Keratinocyte (primary cell): ENCODE measurements around the gene FOLR1.

Source experiments
- CTCF ChIP-seq, 3 experiments: IDR thresholded peaks in 1 of 3; conservative IDR thresholded peaks in 1 of 3; optimal IDR thresholded peaks in 1 of 3; 2 replicates in 2 of 3; 3 replicates in 1 of 3; pipeline versions ENCODE3 to v1.5.1; 2011; ENCODE audit warnings: low read length in 3 of 3, mild to moderate bottlenecking in 3 of 3, moderate library complexity in 2 of 3, control low read depth in 1 of 3, inconsistent platforms in 1 of 3; ENCODE audit not compliant: insufficient read depth in 2 of 3; ENCODE audit errors: extremely low read depth in 1 of 3
- EZH2 ChIP-seq: IDR thresholded peaks from one replicate; pipeline ENCODE4 v1.6.1; 2012; ENCODE audit warnings: inconsistent platforms, mild to moderate bottlenecking, low read length, moderate library complexity

GRCh38 chr11:72174302-72175070 lies 17.5 kb upstream of the FOLR1 start:
- TF ChIP-seq CTCF (optimal IDR thresholded peaks at IDR 0.05 in 1 of 3, IDR thresholded peaks at IDR 0.05 in 1 of 3, conservative IDR thresholded peaks at IDR 0.05 in 1 of 3; ENCODE audit: extremely low read depth in 1 of 3, insufficient read depth in 2 of 3, low read length in 3 of 3) = no peak
- no peak for TF ChIP-seq EZH2
